Measurements from ENCODE around the gene PADI2. TPM values are rescaled to one million over a fixed set of nuclear protein-coding genes. Genes with fewer than 3 reads are reported as not detected.

PADI2 gene
- total RNA-seq, 1 experiment from 2014 or later: 3.0 TPM

GRCh38 chr1:17161926-17162800 is 42.9 kb upstream of the PADI2 start:
- H2AFZ ChIP-seq (ENCODE audit: low read length): no peak overlapping the region
- H2BK120ac ChIP-seq (ENCODE audit: low read depth, low read length, poor library complexity, severe bottlenecking): no peak overlapping the region
- H2BK20ac ChIP-seq (ENCODE audit: low read depth, low read length, poor library complexity, severe bottlenecking): no peak overlapping the region
- no CpG with 5 or more reads among the region's 20 CpGs for WGBS (ENCODE audit: extremely low coverage, insufficient read length, low lambda C conversion rate)
- no peak overlapping the region for H4K8ac ChIP-seq (replicated peaks; ENCODE audit: insufficient read length, low read depth, low read length)
- H3K4ac ChIP-seq (ENCODE audit: low read depth, low read length): no peak overlapping the region
- Mint-ChIP-seq H3K36me3 (ENCODE audit: insufficient read depth in 1 of 3, low read depth in 3 of 3) (peaks cover 0 to 3% (median 0%) of the 10 kb centered on the region in 3 experiments; a peak in 2 of 7 replicates), H3K27ac (no peak overlapping the region), H3K27me3 (ENCODE audit: low read depth) (peaks cover 15% of the 10 kb centered on the region), H3K9me3 (peaks cover 6 to 9% of the 10 kb centered on the region in 2 experiments; a peak in 2 of 5 replicates), H3K4me3 (no peak overlapping the region), H3K4me1 (peaks cover 31 to 32% of the 10 kb centered on the region in 2 experiments)
- H2BK12ac ChIP-seq (ENCODE audit: insufficient read length, low read depth, low read length): no peak overlapping the region
- TF ChIP-seq CTCF (conservative IDR thresholded peaks at IDR 0.05): no peak
- no peak for DNase-seq
- H3K18ac ChIP-seq (ENCODE audit: insufficient read length, low read depth, low read length): no peak overlapping the region
- H3K9ac ChIP-seq (ENCODE audit: extremely low read depth, insufficient read length, low read length): no peak overlapping the region
- H4K5ac ChIP-seq (ENCODE audit: insufficient read length, low read depth, low read length): no peak overlapping the region
- H4K20me1 ChIP-seq (ENCODE audit: control insufficient read depth, insufficient read depth, insufficient read length): no peaks in the 10 kb centered on the region
- no peak overlapping the region for H3K56ac ChIP-seq (ENCODE audit: insufficient read length, low read depth, low read length)
- H3K23me2 ChIP-seq (ENCODE audit: insufficient read length, low read depth, low read length, poor library complexity, severe bottlenecking): no peaks in the 10 kb centered on the region
- no peak overlapping the region for H2BK15ac ChIP-seq (ENCODE audit: low read depth, low read length)
- no peak overlapping the region for H3K27ac ChIP-seq (ENCODE audit: insufficient read length, low read depth, low read length)
- H3K79me1 ChIP-seq (ENCODE audit: insufficient read depth, low read depth, low read length, poor library complexity, severe bottlenecking): no peaks in the 10 kb centered on the region
- H3K9me3 ChIP-seq (ENCODE audit: control insufficient read depth, low read depth, low read length): no peaks in the 10 kb centered on the region
- no peak overlapping the region for H2BK5ac ChIP-seq (ENCODE audit: insufficient read length, low read length)
- H3T11ph ChIP-seq (ENCODE audit: low read length): no peak overlapping the region
- no peaks in the 10 kb centered on the region for H3K79me2 ChIP-seq (ENCODE audit: insufficient read depth, low read length)
- H3K27me3 ChIP-seq (ENCODE audit: insufficient read depth, low read length): no peaks in the 10 kb centered on the region
- H2AK5ac ChIP-seq (ENCODE audit: insufficient read length, low read length): no peak overlapping the region
- H3K23ac ChIP-seq (ENCODE audit: insufficient read length, low read depth, low read length): no peak overlapping the region
- no peak overlapping the region for H3K4me2 ChIP-seq (ENCODE audit: insufficient read depth, insufficient read length, low read length)
- H3K14ac ChIP-seq (ENCODE audit: insufficient read depth, low read length): no peak overlapping the region
- H4K91ac ChIP-seq (ENCODE audit: insufficient read length, low read depth, low read length): no peak overlapping the region
- H3K4me1 ChIP-seq (ENCODE audit: insufficient read depth, low read length): peaks cover 7% of the 10 kb centered on the region; the same call in 1 of the 2 replicates
